ENCODE data around the gene NDUFAF3. TPM values are rescaled to one million over a fixed set of nuclear protein-coding genes. Genes with fewer than 3 reads are reported as not detected.

Gene NDUFAF3
- total and polyA plus RNA-seq, 10 of the 15 experiments (the other 5 are each of a cell fraction or from before 2014, with no cell fraction given) = 25.4 to 228 (median 63.9) TPM

DNA sequence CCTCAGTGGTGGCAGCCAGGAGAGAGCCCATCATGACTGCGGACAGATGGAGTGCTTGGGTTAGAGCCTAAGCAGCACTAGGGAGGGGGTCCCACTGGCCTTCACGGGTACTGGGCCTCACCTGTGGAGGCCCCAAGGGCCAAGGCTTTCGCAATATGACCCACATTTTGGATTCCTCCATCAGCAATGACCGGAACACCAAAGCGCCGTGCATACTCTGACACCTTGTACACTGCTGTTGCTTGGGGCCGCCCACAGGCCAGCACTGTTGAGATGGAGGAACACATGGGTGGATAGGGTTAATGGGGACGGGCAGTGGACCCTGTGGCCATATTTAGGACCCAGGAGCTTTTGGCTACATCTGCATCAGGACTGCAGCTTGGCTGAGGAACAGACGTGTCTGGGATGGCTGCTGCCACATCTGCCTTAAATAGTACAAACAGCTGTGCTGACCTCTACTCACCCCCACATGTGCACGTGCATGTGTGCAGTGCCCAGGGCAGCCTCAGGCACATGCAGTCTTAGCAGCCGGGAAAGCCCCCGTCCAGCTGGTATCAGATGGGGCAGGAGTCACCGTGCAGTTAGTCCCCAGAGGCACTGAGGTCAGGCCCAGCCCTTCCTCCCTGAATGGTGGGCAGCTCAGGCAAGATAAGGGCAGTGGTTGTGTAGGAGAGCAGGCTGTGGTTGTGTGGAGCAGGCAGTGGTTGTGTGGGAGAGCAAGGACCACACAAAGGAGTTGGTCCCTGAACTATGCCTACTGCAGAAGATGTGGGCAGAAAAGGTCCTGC lies 3.3 kb downstream of the NDUFAF3 start (continued):
- TF ChIP-seq TCF12 (IDR thresholded peaks at IDR 0.05; ENCODE audit: low read depth, low read length) = 0 out of 2 replicates have a peak, but pooled peaks have one; percentile 64
- no peak for TF ChIP-seq BCL3 (IDR thresholded peaks at IDR 0.05; ENCODE audit: borderline replicate concordance, insufficient read depth, low read depth, low read length, poor library complexity, severe bottlenecking)
- no peak for TF ChIP-seq STAT3 (IDR thresholded peaks at IDR 0.05; ENCODE audit: low read depth, low read length)
- TF ChIP-seq CREB1 (IDR thresholded peaks at IDR 0.05; ENCODE audit: low read depth) = no peak
- TF ChIP-seq ZNF622 (IDR thresholded peaks at IDR 0.05) = no peak
- TF ChIP-seq EGR1 (IDR thresholded peaks at IDR 0.05; ENCODE audit: borderline replicate concordance in 1 of 2, low read depth in 2 of 2, low read length in 2 of 2) = no peak
- TF ChIP-seq SREBF1 (IDR thresholded peaks at IDR 0.05; ENCODE audit: low read length) = no peak
- TF ChIP-seq BCLAF1 (IDR thresholded peaks at IDR 0.05) = no peak
- TF ChIP-seq RUNX3 (IDR thresholded peaks at IDR 0.05; ENCODE audit: low read length) = no peak
- TF ChIP-seq ZNF384 (IDR thresholded peaks at IDR 0.05; ENCODE audit: borderline replicate concordance, low read depth, low read length) = no peak
- TF ChIP-seq POLR2AphosphoS5 (IDR thresholded peaks at IDR 0.05; ENCODE audit: low read length) = peak; percentile 75
- no peak for TF ChIP-seq NBN (IDR thresholded peaks at IDR 0.05)
- no peak for TF ChIP-seq CBX5 (IDR thresholded peaks at IDR 0.05; ENCODE audit: low read depth)
- TF ChIP-seq, protein P1, sequence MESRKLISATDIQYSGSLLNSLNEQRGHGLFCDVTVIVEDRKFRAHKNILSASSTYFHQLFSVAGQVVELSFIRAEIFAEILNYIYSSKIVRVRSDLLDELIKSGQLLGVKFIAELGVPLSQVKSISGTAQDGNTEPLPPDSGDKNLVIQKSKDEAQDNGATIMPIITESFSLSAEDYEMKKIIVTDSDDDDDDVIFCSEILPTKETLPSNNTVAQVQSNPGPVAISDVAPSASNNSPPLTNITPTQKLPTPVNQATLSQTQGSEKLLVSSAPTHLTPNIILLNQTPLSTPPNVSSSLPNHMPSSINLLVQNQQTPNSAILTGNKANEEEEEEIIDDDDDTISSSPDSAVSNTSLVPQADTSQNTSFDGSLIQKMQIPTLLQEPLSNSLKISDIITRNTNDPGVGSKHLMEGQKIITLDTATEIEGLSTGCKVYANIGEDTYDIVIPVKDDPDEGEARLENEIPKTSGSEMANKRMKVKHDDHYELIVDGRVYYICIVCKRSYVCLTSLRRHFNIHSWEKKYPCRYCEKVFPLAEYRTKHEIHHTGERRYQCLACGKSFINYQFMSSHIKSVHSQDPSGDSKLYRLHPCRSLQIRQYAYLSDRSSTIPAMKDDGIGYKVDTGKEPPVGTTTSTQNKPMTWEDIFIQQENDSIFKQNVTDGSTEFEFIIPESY (IDR thresholded peaks at IDR 0.05) = no peak
- no peak for TF ChIP-seq CHD1 (IDR thresholded peaks at IDR 0.05; ENCODE audit: low read depth, low read length)
- peak; percentile 84 for TF ChIP-seq MEF2B (IDR thresholded peaks at IDR 0.05; ENCODE audit: partially characterized antibody, poor library complexity, severe bottlenecking)
- TF ChIP-seq SMARCA5 (IDR thresholded peaks at IDR 0.05) = no peak
- TF ChIP-seq NFXL1 (IDR thresholded peaks at IDR 0.05; ENCODE audit: borderline replicate concordance) = no peak
- TF ChIP-seq SRF (IDR thresholded peaks at IDR 0.05; ENCODE audit: low read depth in 2 of 2, low read length in 2 of 2) = no peak
- no peak for TF ChIP-seq ZZZ3 (IDR thresholded peaks at IDR 0.05; ENCODE audit: control insufficient read depth, insufficient read length, low read depth)
- no peak for TF ChIP-seq MXI1 (IDR thresholded peaks at IDR 0.05; ENCODE audit: low read depth, low read length)
- no peak for TF ChIP-seq SPI1 (IDR thresholded peaks at IDR 0.05; ENCODE audit: borderline replicate concordance, insufficient read depth, low read depth, low read length)
- 0 out of 2 replicates have a peak, but pooled peaks have one; percentile 20 for TF ChIP-seq CHD2 (IDR thresholded peaks at IDR 0.05; ENCODE audit: borderline replicate concordance, low read depth, low read length)
- TF ChIP-seq, protein P2, sequence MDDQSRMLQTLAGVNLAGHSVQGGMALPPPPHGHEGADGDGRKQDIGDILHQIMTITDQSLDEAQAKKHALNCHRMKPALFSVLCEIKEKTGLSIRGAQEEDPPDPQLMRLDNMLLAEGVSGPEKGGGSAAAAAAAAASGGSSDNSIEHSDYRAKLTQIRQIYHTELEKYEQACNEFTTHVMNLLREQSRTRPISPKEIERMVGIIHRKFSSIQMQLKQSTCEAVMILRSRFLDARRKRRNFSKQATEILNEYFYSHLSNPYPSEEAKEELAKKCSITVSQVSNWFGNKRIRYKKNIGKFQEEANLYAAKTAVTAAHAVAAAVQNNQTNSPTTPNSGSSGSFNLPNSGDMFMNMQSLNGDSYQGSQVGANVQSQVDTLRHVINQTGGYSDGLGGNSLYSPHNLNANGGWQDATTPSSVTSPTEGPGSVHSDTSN (IDR thresholded peaks at IDR 0.05; ENCODE audit: insufficient replicate concordance, low read depth, low read length) = no peak

All from GM12878 (cell line).